Measurements from ENCODE around the gene CIB2.

Gene CIB2

GRCh38 chr15:78097667-78098066 is 33.6 kb downstream of the CIB2 start:
- DNase-seq = no peak
- in situ Hi-C loops (cut with HindIII; ENCODE audit: low pct_ligation_motif_present, low pct_unique_long_range_greater_than_20kb, low sequenced_read_pairs) = no loop called here

- in situ Hi-C loops (cut with HindIII; ENCODE audit: low pct_ligation_motif_present, low pct_unique_long_range_greater_than_20kb, low sequenced_read_pairs) = no loop called here
- DNase-seq = peak; percentile 89
Measured at GRCh38 chr15:78093242-78094020, 37.8 kb downstream of the CIB2 start.

GRCh38 chr15:78092261-78093041 is 38.8 kb downstream of the CIB2 start, which contains the start of gene SH2D7:
SH2D7 (plus strand) TSS chr15:78092561; CDS start chr15:78092585, 24 bp downstream.
- in situ Hi-C loops (cut with HindIII; ENCODE audit: low pct_ligation_motif_present, low pct_unique_long_range_greater_than_20kb, low sequenced_read_pairs) = no loop called here
- DNase-seq = no peak

GRCh38 chr15:78090422-78091063 is 40.7 kb downstream of the CIB2 start:
- in situ Hi-C loops (cut with HindIII; ENCODE audit: low pct_ligation_motif_present, low pct_unique_long_range_greater_than_20kb, low sequenced_read_pairs) = no loop called here
- DNase-seq = no peak

DNA sequence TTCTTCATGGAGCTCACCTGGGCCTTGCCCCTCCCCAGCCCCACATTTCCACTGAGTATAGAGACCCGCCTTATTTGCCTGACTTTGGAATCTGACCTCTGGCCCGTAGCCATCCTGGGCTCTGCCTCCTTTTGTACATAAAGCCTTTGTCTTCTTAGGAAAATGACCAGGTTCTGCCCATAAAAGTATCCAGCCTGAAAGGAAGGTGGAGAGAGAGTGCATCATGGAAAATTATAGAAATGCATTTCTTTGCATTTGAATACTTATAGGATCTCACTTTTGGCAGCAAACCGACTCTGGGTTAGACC is 42.5 kb downstream of the CIB2 start:
- in situ Hi-C loops (cut with HindIII; ENCODE audit: low pct_ligation_motif_present, low pct_unique_long_range_greater_than_20kb, low sequenced_read_pairs) = no loop called here
- no peak for DNase-seq

GRCh38 chr15:78087951-78088772 is 43.1 kb downstream of the CIB2 start:
- in situ Hi-C loops (cut with HindIII; ENCODE audit: low pct_ligation_motif_present, low pct_unique_long_range_greater_than_20kb, low sequenced_read_pairs) = no loop called here

DNA sequence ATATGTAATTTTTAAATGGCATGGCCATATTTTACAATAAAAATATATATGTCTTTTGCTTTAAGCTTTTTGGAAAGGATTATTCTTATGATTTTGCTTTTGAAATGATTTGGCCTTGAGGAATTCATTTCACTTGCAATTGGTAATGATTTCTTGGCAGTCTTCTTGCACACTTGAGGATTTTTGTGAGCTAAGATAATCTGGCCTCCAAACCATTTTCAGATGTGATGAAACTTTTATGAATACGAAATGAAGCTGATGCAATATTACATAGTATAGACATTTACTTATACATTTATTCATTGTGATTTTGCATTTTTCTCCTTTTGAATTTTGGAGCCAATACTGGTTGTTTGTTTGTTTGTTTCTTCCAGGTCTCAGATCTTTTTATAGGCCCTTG is 45.3 kb downstream of the CIB2 start:
- in situ Hi-C loops (cut with HindIII; ENCODE audit: low pct_ligation_motif_present, low pct_unique_long_range_greater_than_20kb, low sequenced_read_pairs) = no loop called here
- no peak for DNase-seq

More at GRCh38 chr15:78087951-78088772, 43.1 kb downstream of the CIB2 start:
- no peak for DNase-seq

GRCh38 chr15:78084449-78084750 is 46.8 kb downstream of the CIB2 start:
- in situ Hi-C loops (cut with HindIII; ENCODE audit: low pct_ligation_motif_present, low pct_unique_long_range_greater_than_20kb, low sequenced_read_pairs) = no loop called here

DNA sequence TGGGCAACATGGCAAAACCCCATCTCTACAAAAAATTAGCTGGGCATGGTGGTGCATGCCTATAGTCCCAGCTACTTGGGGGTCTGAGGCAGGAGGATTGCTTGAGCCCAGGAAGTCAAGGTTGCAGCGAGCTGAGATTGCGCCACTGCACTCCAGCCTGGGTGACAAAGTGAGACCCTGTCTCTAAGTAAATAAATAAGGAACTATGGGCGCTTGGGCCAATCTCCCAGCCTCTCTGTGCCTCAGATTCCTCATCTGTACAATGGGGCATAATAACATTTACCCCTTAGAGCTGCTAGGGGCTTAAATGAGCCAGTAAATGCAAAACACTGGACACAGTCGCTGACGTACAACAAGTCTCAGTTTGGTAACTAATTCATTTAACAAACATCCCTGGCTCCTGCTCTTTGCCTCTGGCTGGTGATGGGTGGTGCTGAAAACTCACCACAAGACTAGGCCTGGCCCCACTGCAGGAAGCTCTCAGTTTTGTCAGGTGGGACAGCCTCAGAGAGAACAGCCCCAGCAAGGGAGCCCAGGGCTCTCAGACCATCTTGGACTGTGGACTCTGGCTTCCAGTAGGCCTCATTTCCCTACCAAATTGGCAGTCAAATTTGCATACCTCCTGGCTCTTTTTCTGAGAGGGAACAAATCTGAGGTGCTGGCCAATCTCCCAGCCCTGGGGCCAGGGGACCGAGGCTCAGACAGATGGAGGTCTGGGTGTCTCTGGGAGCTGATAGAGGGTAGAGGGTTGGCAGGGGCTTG is 47.4 kb downstream of the CIB2 start:
- in situ Hi-C loops (cut with HindIII; ENCODE audit: low pct_ligation_motif_present, low pct_unique_long_range_greater_than_20kb, low sequenced_read_pairs) = no loop called here
- no peak for DNase-seq

More at GRCh38 chr15:78084449-78084750, 46.8 kb downstream of the CIB2 start:
- no peak for DNase-seq

GRCh38 chr15:78083186-78083585 is 48.1 kb downstream of the CIB2 start:
- in situ Hi-C loops (cut with HindIII; ENCODE audit: low pct_ligation_motif_present, low pct_unique_long_range_greater_than_20kb, low sequenced_read_pairs) = no loop called here
- no peak for DNase-seq

DNA sequence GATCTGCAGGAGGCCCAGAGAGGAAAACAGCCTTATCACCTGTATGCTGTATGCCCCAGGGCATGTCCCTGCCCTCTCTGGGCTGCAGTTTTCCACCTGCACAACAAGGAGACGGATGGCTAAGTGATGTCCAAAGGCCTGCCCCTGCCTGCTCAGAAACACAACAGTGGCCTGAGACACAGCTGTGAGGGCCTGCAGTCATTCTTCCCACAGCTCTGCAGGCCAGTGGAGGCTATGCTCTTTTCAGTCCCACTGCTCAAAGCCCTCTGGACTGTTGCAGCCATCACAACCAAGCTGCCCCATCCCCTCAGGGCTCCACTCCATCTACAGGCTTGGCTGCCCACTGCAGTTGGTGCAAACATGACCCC is 48.5 kb downstream of the CIB2 start:
- no peak for DNase-seq
- in situ Hi-C loops (cut with HindIII; ENCODE audit: low pct_ligation_motif_present, low pct_unique_long_range_greater_than_20kb, low sequenced_read_pairs) = no loop called here

DNA sequence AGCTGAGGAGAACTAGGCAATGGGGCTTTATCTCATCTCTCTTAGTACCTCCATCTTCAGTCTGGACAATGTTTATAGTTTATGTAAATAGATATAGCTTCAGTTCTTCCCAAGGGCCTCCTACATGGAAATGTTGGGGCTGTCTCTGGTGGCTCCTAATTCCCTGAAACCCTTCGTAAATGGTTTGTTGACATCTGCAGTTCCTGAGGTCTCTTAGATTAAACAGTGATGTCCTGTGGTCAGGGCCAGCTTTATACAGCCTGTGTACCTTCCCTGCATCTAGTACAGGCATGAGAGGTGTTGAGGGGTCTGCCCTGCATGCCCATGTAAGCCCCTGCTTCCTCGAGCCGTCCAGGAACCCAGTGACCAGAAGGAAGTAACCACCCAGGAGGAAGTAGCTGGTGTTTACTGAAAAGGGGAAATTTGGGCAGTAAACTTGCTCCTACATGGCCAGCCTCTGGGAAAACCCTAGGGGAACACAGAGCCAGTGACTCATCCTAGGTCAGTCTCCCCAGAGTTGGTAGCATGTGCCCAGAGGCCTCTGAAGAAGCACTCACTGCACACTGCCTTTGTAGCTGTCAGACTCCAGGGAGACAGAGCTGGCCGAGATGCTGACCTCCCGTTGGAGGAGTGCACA is 49.0 kb downstream of the CIB2 start:
- in situ Hi-C loops (cut with HindIII; ENCODE audit: low pct_ligation_motif_present, low pct_unique_long_range_greater_than_20kb, low sequenced_read_pairs) = no loop called here

DNA sequence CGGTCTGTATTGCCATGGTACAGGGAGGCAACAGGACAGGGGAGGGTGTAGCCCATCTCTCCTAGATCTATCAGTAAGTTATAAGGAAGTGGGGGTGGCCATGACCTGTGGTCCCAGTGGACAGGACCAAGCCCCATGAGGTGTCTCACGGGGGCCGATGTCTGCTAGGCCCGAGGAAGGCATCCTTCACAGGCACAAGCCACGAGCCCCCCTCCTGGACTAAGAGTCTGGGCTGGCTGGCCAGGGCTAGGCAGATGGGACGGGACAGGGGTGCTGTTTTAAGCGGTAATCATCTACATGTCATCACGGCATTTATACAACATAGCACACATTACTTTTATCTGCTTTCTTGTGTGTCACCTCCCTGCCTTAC is 51.2 kb downstream of the CIB2 start:
- in situ Hi-C loops (cut with HindIII; ENCODE audit: low pct_ligation_motif_present, low pct_unique_long_range_greater_than_20kb, low sequenced_read_pairs) = no loop called here
- DNase-seq = no peak

More for the DNA sequence above, 49.0 kb downstream of the CIB2 start:
- no peak for DNase-seq

DNA sequence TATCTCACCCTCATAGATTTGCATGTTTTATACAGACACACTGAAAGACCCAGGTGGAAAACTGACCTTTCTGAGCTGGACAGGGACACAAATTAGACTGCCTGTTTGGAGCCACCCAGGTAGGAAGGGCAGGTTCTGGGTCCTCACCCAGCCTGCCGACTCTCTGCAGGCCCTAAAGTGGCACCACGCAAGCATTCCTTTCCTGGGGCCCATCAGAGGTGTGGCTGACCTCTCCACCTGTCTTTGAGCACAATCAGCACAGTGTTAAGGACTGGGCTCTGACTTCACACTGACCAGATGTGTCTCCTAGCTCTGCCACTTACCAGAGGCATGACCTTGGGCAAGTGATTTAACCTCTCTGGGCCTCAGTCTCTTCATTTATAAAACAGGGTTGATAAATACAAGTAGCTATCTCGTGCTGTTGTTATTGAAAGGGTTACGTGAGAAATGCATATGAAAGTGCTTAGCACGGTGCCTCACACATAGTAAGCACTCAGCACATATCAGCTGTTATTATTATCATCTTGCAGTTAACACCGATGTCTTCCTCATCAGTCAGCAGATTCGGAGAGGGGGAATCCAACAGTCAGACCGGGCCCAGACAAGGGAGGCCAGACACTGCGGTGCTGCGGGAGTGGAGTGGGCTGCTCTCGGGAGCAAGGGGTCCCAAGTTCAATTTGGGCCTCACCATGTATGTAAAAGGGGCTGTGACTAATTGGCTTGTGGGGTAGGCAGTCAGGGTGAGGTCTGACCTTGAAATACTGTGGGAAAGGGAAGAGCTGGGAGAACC is 51.8 kb downstream of the CIB2 start:
- in situ Hi-C loops (cut with HindIII; ENCODE audit: low pct_ligation_motif_present, low pct_unique_long_range_greater_than_20kb, low sequenced_read_pairs) = no loop called here
- DNase-seq = no peak

GRCh38 chr15:78077871-78078210 is 53.4 kb downstream of the CIB2 start:
- no peak for DNase-seq
- in situ Hi-C loops (cut with HindIII; ENCODE audit: low pct_ligation_motif_present, low pct_unique_long_range_greater_than_20kb, low sequenced_read_pairs) = no loop called here

GRCh38 chr15:78077053-78077870 is 54.0 kb downstream of the CIB2 start, which contains the start of gene TBC1D2B:
TBC1D2B (minus strand) TSS chr15:78077711; CDS start chr15:78077652, 59 bp downstream.
- DNase-seq = peak; percentile 52
- in situ Hi-C loops (cut with HindIII; ENCODE audit: low pct_ligation_motif_present, low pct_unique_long_range_greater_than_20kb, low sequenced_read_pairs) = no loop called here

All from ACHN (cell line).